Loucy (cell line): Measurements from ENCODE around the gene GPX1.

ENCODE experiments used
- H2AFZ ChIP-seq: fragments of 200-600 bp; sonication (generic); 2 replicates; pipeline ENCODE4 v1.6.0; 2016; ENCODE audit warnings: antibody characterized with exemption, mild to moderate bottlenecking, low read length, moderate library complexity
- H3F3A ChIP-seq: fragments of 200-600 bp; 2 replicates; pipeline ENCODE4 v1.6.0; 2016; ENCODE audit warnings: antibody characterized with exemption, low read depth, mild to moderate bottlenecking
- H3K27me3 ChIP-seq: fragments of 200-600 bp; sonication (generic); 2 replicates; pipeline ENCODE4 v1.6.1; 2014; ENCODE audit warnings: low read length, mild to moderate bottlenecking; ENCODE audit not compliant: insufficient read depth, poor library complexity, severe bottlenecking
- H3K36me3 ChIP-seq: fragments of 200-600 bp; sonication (generic); 2 replicates; pipeline ENCODE4 v1.6.1; 2016; ENCODE audit warnings: low read length; ENCODE audit not compliant: insufficient read depth
- H3K4me1 ChIP-seq: fragments of 200-600 bp; sonication (generic); 2 replicates; pipeline ENCODE4 v1.5.1; 2014; ENCODE audit warnings: low read length, mild to moderate bottlenecking; ENCODE audit not compliant: insufficient read depth, poor library complexity, severe bottlenecking
- H3K4me2 ChIP-seq: fragments of 200-600 bp; sonication (generic); 2 replicates; pipeline ENCODE4 v1.6.0; 2014; ENCODE audit warnings: antibody characterized with exemption, low read length, low read depth, mild to moderate bottlenecking; ENCODE audit not compliant: poor library complexity, severe bottlenecking
- H3K4me3 ChIP-seq: fragments of 200-600 bp; sonication (generic); 2 replicates; pipeline ENCODE4 v1.5.1; 2014; ENCODE audit warnings: low read length, mild to moderate bottlenecking, mixed read lengths; ENCODE audit not compliant: poor library complexity, severe bottlenecking
- H3K79me2 ChIP-seq: fragments of 200-600 bp; sonication (generic); 2 replicates; pipeline ENCODE4 v1.6.1; 2014; ENCODE audit warnings: low read length; ENCODE audit not compliant: insufficient read depth
- H3K9ac ChIP-seq: fragments of 200-600 bp; sonication (generic); 2 replicates; pipeline ENCODE4 v1.6.0; 2014; ENCODE audit warnings: mild to moderate bottlenecking, low read depth, low read length, moderate library complexity; ENCODE audit not compliant: poor library complexity, severe bottlenecking
- H3K9me2 ChIP-seq: fragments of 200-600 bp; sonication (generic); replicated peaks from 2 replicates; pipeline ENCODE4 v1.6.1; 2016; ENCODE audit warnings: low read depth, low read length, mixed read lengths
- H3K9me3 ChIP-seq: fragments of 200-600 bp; sonication (generic); 2 replicates; pipeline ENCODE4 v1.6.1; 2014; ENCODE audit warnings: mild to moderate bottlenecking, antibody characterized with exemption, low read length, low read depth; ENCODE audit not compliant: insufficient read depth
- H4K20me1 ChIP-seq: fragments of 200-600 bp; sonication (generic); 2 replicates; pipeline ENCODE4 v1.6.0; 2014; ENCODE audit warnings: antibody characterized with exemption, low read length, mild to moderate bottlenecking; ENCODE audit not compliant: insufficient read depth, poor library complexity, severe bottlenecking
- CTCF ChIP-seq: fragments of 200-600 bp; sonication (generic); conservative IDR thresholded peaks from 2 replicates; pipeline ENCODE4 v1.5.1; 2014; ENCODE audit warnings: mild to moderate bottlenecking, antibody characterized with exemption, low read length
- EZH2phosphoT487 ChIP-seq: fragments of 200-600 bp; IDR thresholded peaks from 2 replicates; pipeline ENCODE4 v1.6.1; 2018; ENCODE audit warnings: antibody characterized with exemption, mild to moderate bottlenecking, moderate library complexity, borderline replicate concordance

Gene GPX1

GRCh38 chr3:49313896-49314688 lies 44.1 kb downstream of the GPX1 start:
- no peaks in the 10 kb centered on the region for H3K4me1 ChIP-seq

GRCh38 chr3:49311283-49311682 lies 46.9 kb downstream of the GPX1 start:
- no peak overlapping the region for H3K9ac ChIP-seq
- H3K9me3 ChIP-seq: no peaks in the 10 kb centered on the region
- H3K4me2 ChIP-seq: no peak overlapping the region
- H3K79me2 ChIP-seq: no peaks in the 10 kb centered on the region
- no peaks in the 10 kb centered on the region for H3F3A ChIP-seq
- H3K9me2 ChIP-seq: no peaks in the 10 kb centered on the region
- TF ChIP-seq CTCF: no peak
- peaks cover 33% of the 10 kb centered on the region; the same call in 1 of the 2 replicates for H3K36me3 ChIP-seq
- no peaks in the 10 kb centered on the region for H3K27me3 ChIP-seq
- H3K4me1 ChIP-seq: no peaks in the 10 kb centered on the region
- H2AFZ ChIP-seq: no peak overlapping the region
- no peaks in the 10 kb centered on the region for H4K20me1 ChIP-seq
- no peak overlapping the region for H3K4me3 ChIP-seq

More at GRCh38 chr3:49313896-49314688, 44.1 kb downstream of the GPX1 start:
- Histone ChIP-seq H3K27me3 (no peaks in the 10 kb centered on the region), H3K4me3 (no peak overlapping the region), H3K4me2 (no peak overlapping the region), H3K9me2 (no peaks in the 10 kb centered on the region), H3K9ac (no peak overlapping the region), H3K9me3 (no peaks in the 10 kb centered on the region), H3K36me3 (peaks cover 42% of the 10 kb centered on the region; the same call in 1 of the 2 replicates), H4K20me1 (no peaks in the 10 kb centered on the region), H3F3A (no peaks in the 10 kb centered on the region), H2AFZ (no peak overlapping the region), H3K79me2 (no peaks in the 10 kb centered on the region)
- no peak for TF ChIP-seq CTCF
- TF ChIP-seq EZH2phosphoT487: no peak

- no peaks in the 10 kb centered on the region for H3K9me3 ChIP-seq
- H3K79me2 ChIP-seq: no peaks in the 10 kb centered on the region
- no peak overlapping the region for H3K9ac ChIP-seq
- H3K4me2 ChIP-seq: no peak overlapping the region
- H3F3A ChIP-seq: no peaks in the 10 kb centered on the region
- H3K36me3 ChIP-seq: peaks cover 35% of the 10 kb centered on the region; the same call in 1 of the 2 replicates
- no peak overlapping the region for H2AFZ ChIP-seq
- TF ChIP-seq CTCF (no peak), EZH2phosphoT487 (no peak)
- no peaks in the 10 kb centered on the region for H3K27me3 ChIP-seq
- H3K9me2 ChIP-seq: no peaks in the 10 kb centered on the region
- no peaks in the 10 kb centered on the region for H4K20me1 ChIP-seq
- no peaks in the 10 kb centered on the region for H3K4me1 ChIP-seq
- no peak overlapping the region for H3K4me3 ChIP-seq
Observed at GRCh38 chr3:49310677-49311076, 47.5 kb downstream of the GPX1 start.
